ENCODE results near the gene UBE2G2.

UBE2G2 gene

DNA sequence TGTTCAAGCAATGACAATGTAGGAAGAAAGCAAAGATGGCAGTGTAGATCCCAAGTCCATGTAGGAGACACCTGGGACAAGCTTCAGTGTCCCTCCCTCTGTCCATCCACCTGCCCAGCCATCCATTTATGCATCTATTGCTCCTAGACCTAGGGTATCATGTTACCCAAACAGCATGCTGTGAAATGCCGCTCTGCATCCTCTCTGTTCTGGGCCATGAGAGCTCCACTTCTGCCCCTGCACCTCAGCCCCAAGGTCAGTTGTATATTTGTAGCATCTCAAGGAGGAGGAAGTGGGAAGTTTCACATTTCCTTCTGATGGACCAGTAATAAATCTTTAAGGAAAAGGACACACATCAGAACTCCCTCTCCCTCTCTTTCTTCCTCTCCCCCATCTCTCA, 62.3 kb downstream of the UBE2G2 start:
- Histone ChIP-seq H3K36me3 (ENCODE audit: control insufficient read depth in 2 of 2, insufficient read depth in 2 of 2, low read length in 2 of 2) (no peaks in the 10 kb centered on the region), H3K9ac (ENCODE audit: low read depth in 1 of 2, low read length in 2 of 2) (no peak overlapping the region), H3K27ac (ENCODE audit: low read depth in 2 of 2, low read length in 2 of 2) (no peak overlapping the region), H3K9me3 (ENCODE audit: control insufficient read depth in 2 of 2, low read length in 2 of 2) (peaks cover 0 to 3% of the 10 kb centered on the region in 2 donors), H3K4me1 (ENCODE audit: control insufficient read depth in 2 of 2, insufficient read depth in 2 of 2, low read length in 2 of 2) (peaks cover 0 to 4% of the 10 kb centered on the region in 2 donors), H3K27me3 (ENCODE audit: control insufficient read depth in 2 of 2, insufficient read depth in 2 of 2, low read length in 2 of 2) (no peaks in the 10 kb centered on the region), H3K4me3 (ENCODE audit: low read length in 2 of 2) (no peak overlapping the region)

- peaks cover 0 to 3% of the 10 kb centered on the region in 2 donors for H3K9me3 ChIP-seq (ENCODE audit: control insufficient read depth in 2 of 2, low read length in 2 of 2)
- no peak overlapping the region for H3K9ac ChIP-seq (ENCODE audit: low read depth in 1 of 2, low read length in 2 of 2)
- H3K27me3 ChIP-seq (ENCODE audit: control insufficient read depth in 2 of 2, insufficient read depth in 2 of 2, low read length in 2 of 2), result no peaks in the 10 kb centered on the region
- H3K36me3 ChIP-seq (ENCODE audit: control insufficient read depth in 2 of 2, insufficient read depth in 2 of 2, low read length in 2 of 2), result no peaks in the 10 kb centered on the region
- no peak overlapping the region for H3K4me3 ChIP-seq (ENCODE audit: low read length in 2 of 2)
- no peak overlapping the region for H3K27ac ChIP-seq (ENCODE audit: low read depth in 2 of 2, low read length in 2 of 2)
- peaks cover 0 to 4% of the 10 kb centered on the region in 2 donors for H3K4me1 ChIP-seq (ENCODE audit: control insufficient read depth in 2 of 2, insufficient read depth in 2 of 2, low read length in 2 of 2)
Measured at GRCh38 chr21:44738621-44739020, 63.0 kb downstream of the UBE2G2 start.

- H3K27me3 ChIP-seq (ENCODE audit: control insufficient read depth in 2 of 2, insufficient read depth in 2 of 2, low read length in 2 of 2), result no peaks in the 10 kb centered on the region
- H3K27ac ChIP-seq (ENCODE audit: low read depth in 2 of 2, low read length in 2 of 2), result no peak overlapping the region
- H3K9me3 ChIP-seq (ENCODE audit: control insufficient read depth in 2 of 2, low read length in 2 of 2), result peaks cover 0 to 3% of the 10 kb centered on the region in 2 donors
- H3K4me3 ChIP-seq (ENCODE audit: low read length in 2 of 2), result no peak overlapping the region
- no peaks in the 10 kb centered on the region for H3K36me3 ChIP-seq (ENCODE audit: control insufficient read depth in 2 of 2, insufficient read depth in 2 of 2, low read length in 2 of 2)
- H3K9ac ChIP-seq (ENCODE audit: low read depth in 1 of 2, low read length in 2 of 2), result no peak overlapping the region
- H3K4me1 ChIP-seq (ENCODE audit: control insufficient read depth in 2 of 2, insufficient read depth in 2 of 2, low read length in 2 of 2), result peaks cover 0 to 4% of the 10 kb centered on the region in 2 donors
Measured at GRCh38 chr21:44737706-44738354, 63.8 kb downstream of the UBE2G2 start.

DNA sequence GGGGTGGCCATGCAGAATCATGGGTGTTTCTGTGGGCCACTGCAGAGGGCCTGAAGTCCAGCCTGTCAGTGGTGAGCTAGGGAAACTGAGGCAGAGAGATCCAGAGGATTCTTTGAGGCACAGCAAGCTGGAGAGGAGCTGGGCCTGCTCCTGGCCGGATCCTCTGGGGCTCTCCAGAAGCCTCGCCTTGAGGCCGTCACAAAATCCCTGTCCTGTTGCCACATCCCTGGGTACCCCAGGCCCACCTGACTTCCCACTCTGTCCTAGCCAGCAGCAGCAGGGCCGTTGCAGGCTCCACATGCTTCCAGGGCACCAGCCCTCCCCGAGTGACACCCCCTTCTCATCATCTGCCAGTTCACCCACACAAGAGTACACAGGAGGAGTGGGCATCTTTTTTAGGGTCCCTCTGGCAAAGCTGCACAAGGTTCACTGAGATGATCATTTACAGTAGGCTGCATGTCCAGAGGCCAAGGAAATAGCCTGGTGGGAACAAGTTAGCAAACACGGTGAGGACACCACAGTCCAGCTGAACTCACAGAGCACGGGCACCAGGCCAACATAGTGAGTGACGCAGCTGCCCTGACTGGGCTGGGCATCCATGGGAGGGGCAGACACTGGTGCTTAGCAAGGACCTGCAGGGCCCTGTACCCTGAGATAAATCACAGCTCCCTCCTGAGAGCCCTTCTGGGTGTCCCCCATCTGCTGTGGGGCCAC, 65.2 kb downstream of the UBE2G2 start:
- H3K27ac ChIP-seq (ENCODE audit: low read depth in 2 of 2, low read length in 2 of 2), result no peak overlapping the region
- no peaks in the 10 kb centered on the region for H3K27me3 ChIP-seq (ENCODE audit: control insufficient read depth in 2 of 2, insufficient read depth in 2 of 2, low read length in 2 of 2)
- no peaks in the 10 kb centered on the region for H3K36me3 ChIP-seq (ENCODE audit: control insufficient read depth in 2 of 2, insufficient read depth in 2 of 2, low read length in 2 of 2)
- H3K9ac ChIP-seq (ENCODE audit: low read depth in 1 of 2, low read length in 2 of 2), result no peak overlapping the region
- peaks cover 0 to 4% of the 10 kb centered on the region in 2 donors for H3K4me1 ChIP-seq (ENCODE audit: control insufficient read depth in 2 of 2, insufficient read depth in 2 of 2, low read length in 2 of 2)
- peaks cover 0 to 3% of the 10 kb centered on the region in 2 donors for H3K9me3 ChIP-seq (ENCODE audit: control insufficient read depth in 2 of 2, low read length in 2 of 2)
- no peak overlapping the region for H3K4me3 ChIP-seq (ENCODE audit: low read length in 2 of 2)

DNA sequence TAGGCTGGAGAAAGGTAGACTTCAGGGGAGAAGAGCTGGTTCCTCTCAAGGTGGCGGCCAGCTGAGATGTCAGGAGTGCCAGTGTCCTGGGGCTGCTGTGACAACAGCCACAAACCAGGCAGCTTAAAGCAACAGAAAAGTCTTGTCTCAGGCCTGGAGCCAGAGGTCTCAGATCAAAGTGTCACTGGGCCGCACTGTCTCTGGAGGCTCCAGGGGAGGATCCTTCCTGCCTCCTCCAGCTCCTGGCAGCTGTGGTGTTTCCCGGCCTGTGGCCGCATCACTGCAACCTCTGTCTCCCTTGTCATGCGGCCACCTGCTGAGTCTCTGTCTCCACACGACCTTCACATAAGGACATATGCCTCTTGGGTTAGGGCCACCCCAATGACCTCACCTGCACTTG, 65.8 kb downstream of the UBE2G2 start:
- Histone ChIP-seq H3K4me3 (ENCODE audit: low read length in 2 of 2) (no peak overlapping the region), H3K4me1 (ENCODE audit: control insufficient read depth in 2 of 2, insufficient read depth in 2 of 2, low read length in 2 of 2) (peaks cover 0 to 4% of the 10 kb centered on the region in 2 donors), H3K9ac (ENCODE audit: low read depth in 1 of 2, low read length in 2 of 2) (no peak overlapping the region), H3K36me3 (ENCODE audit: control insufficient read depth in 2 of 2, insufficient read depth in 2 of 2, low read length in 2 of 2) (no peaks in the 10 kb centered on the region), H3K9me3 (ENCODE audit: control insufficient read depth in 2 of 2, low read length in 2 of 2) (peaks cover 0 to 3% of the 10 kb centered on the region in 2 donors), H3K27me3 (ENCODE audit: control insufficient read depth in 2 of 2, insufficient read depth in 2 of 2, low read length in 2 of 2) (no peaks in the 10 kb centered on the region), H3K27ac (ENCODE audit: low read depth in 2 of 2, low read length in 2 of 2) (no peak overlapping the region)

- H3K27ac ChIP-seq (ENCODE audit: low read depth in 2 of 2, low read length in 2 of 2), result no peak overlapping the region
- H3K36me3 ChIP-seq (ENCODE audit: control insufficient read depth in 2 of 2, insufficient read depth in 2 of 2, low read length in 2 of 2), result no peaks in the 10 kb centered on the region
- H3K27me3 ChIP-seq (ENCODE audit: control insufficient read depth in 2 of 2, insufficient read depth in 2 of 2, low read length in 2 of 2), result no peaks in the 10 kb centered on the region
- H3K9ac ChIP-seq (ENCODE audit: low read depth in 1 of 2, low read length in 2 of 2), result no peak overlapping the region
- H3K4me3 ChIP-seq (ENCODE audit: low read length in 2 of 2), result no peak overlapping the region
- H3K4me1 ChIP-seq (ENCODE audit: control insufficient read depth in 2 of 2, insufficient read depth in 2 of 2, low read length in 2 of 2), result peaks cover 0 to 4% of the 10 kb centered on the region in 2 donors
- H3K9me3 ChIP-seq (ENCODE audit: control insufficient read depth in 2 of 2, low read length in 2 of 2), result peaks cover 0 to 3% of the 10 kb centered on the region in 2 donors
Measured at GRCh38 chr21:44734841-44735240, 66.8 kb downstream of the UBE2G2 start.

- Histone ChIP-seq H3K9me3 (ENCODE audit: control insufficient read depth in 2 of 2, low read length in 2 of 2) (peaks cover 0 to 3% of the 10 kb centered on the region in 2 donors), H3K9ac (ENCODE audit: low read depth in 1 of 2, low read length in 2 of 2) (no peak overlapping the region), H3K4me1 (ENCODE audit: control insufficient read depth in 2 of 2, insufficient read depth in 2 of 2, low read length in 2 of 2) (peaks cover 0 to 4% of the 10 kb centered on the region in 2 donors), H3K27me3 (ENCODE audit: control insufficient read depth in 2 of 2, insufficient read depth in 2 of 2, low read length in 2 of 2) (no peaks in the 10 kb centered on the region), H3K4me3 (ENCODE audit: low read length in 2 of 2) (no peak overlapping the region), H3K27ac (ENCODE audit: low read depth in 2 of 2, low read length in 2 of 2) (no peak overlapping the region), H3K36me3 (ENCODE audit: control insufficient read depth in 2 of 2, insufficient read depth in 2 of 2, low read length in 2 of 2) (no peaks in the 10 kb centered on the region)
Measured at GRCh38 chr21:44734026-44734745, 67.4 kb downstream of the UBE2G2 start.

DNA sequence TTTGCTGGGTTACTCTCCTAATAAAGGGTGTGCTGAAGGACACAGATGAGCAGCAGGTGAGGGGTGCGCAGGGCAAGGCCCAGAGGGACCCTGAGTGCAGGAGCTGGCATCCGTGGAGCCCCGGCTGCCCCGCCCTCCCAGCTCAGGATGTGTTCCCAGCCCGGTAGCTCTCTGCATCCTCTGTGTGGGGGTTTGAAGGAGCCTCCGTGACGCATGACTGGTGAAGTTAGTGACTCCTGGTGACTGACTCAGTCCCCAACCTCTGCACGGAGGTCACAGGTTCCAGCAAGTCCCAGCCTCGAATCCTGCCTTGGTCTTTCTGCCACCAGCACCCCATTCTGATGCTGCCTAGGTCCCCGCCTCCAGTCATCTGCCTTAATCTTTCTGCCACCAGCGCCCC, 68.7 kb downstream of the UBE2G2 start:
- H3K27me3 ChIP-seq (ENCODE audit: control insufficient read depth in 2 of 2, insufficient read depth in 2 of 2, low read length in 2 of 2), result no peaks in the 10 kb centered on the region
- no peak overlapping the region for H3K9ac ChIP-seq (ENCODE audit: low read depth in 1 of 2, low read length in 2 of 2)
- H3K36me3 ChIP-seq (ENCODE audit: control insufficient read depth in 2 of 2, insufficient read depth in 2 of 2, low read length in 2 of 2), result no peaks in the 10 kb centered on the region

DNA sequence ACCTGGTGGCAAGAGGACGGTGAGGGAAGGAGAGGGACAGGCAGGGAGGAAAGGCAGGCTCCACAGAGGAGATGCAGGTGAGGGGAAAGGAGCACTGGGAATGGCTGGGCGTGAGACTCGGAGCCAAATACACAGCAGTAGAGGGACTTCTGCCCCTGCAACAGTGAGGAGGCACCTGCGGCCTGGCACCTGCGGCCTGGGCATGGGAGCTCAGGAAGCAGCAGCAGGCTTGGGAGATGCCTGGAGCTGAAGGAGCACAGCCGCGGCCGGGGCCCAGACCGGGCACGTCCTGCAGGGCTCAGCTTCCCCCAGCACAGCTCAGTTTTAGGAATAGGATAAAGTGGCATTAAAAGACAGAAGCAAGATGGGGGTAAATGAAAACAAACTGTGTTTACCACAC, 69.4 kb downstream of the UBE2G2 start:
- Histone ChIP-seq H3K36me3 (ENCODE audit: control insufficient read depth in 2 of 2, insufficient read depth in 2 of 2, low read length in 2 of 2) (no peaks in the 10 kb centered on the region), H3K9ac (ENCODE audit: low read depth in 1 of 2, low read length in 2 of 2) (no peak overlapping the region), H3K4me1 (ENCODE audit: control insufficient read depth in 2 of 2, insufficient read depth in 2 of 2, low read length in 2 of 2) (peaks cover 0 to 4% of the 10 kb centered on the region in 2 donors), H3K27ac (ENCODE audit: low read depth in 2 of 2, low read length in 2 of 2) (no peak overlapping the region), H3K9me3 (ENCODE audit: control insufficient read depth in 2 of 2, low read length in 2 of 2) (peaks cover 0 to under 1% of the 10 kb centered on the region in 2 donors), H3K4me3 (ENCODE audit: low read length in 2 of 2) (no peak overlapping the region), H3K27me3 (ENCODE audit: control insufficient read depth in 2 of 2, insufficient read depth in 2 of 2, low read length in 2 of 2) (no peaks in the 10 kb centered on the region)

More for the DNA sequence above, 68.7 kb downstream of the UBE2G2 start:
- peaks cover 0 to 3% of the 10 kb centered on the region in 2 donors for H3K9me3 ChIP-seq (ENCODE audit: control insufficient read depth in 2 of 2, low read length in 2 of 2)
- H3K4me1 ChIP-seq (ENCODE audit: control insufficient read depth in 2 of 2, insufficient read depth in 2 of 2, low read length in 2 of 2), result peaks cover 0 to 4% of the 10 kb centered on the region in 2 donors
- H3K27ac ChIP-seq (ENCODE audit: low read depth in 2 of 2, low read length in 2 of 2), result no peak overlapping the region
- H3K4me3 ChIP-seq (ENCODE audit: low read length in 2 of 2), result no peak overlapping the region

Measured in mucosa of rectum (tissue), 2 donors.